ENCODE results near the gene GALNT9.

GALNT9 gene

DNA sequence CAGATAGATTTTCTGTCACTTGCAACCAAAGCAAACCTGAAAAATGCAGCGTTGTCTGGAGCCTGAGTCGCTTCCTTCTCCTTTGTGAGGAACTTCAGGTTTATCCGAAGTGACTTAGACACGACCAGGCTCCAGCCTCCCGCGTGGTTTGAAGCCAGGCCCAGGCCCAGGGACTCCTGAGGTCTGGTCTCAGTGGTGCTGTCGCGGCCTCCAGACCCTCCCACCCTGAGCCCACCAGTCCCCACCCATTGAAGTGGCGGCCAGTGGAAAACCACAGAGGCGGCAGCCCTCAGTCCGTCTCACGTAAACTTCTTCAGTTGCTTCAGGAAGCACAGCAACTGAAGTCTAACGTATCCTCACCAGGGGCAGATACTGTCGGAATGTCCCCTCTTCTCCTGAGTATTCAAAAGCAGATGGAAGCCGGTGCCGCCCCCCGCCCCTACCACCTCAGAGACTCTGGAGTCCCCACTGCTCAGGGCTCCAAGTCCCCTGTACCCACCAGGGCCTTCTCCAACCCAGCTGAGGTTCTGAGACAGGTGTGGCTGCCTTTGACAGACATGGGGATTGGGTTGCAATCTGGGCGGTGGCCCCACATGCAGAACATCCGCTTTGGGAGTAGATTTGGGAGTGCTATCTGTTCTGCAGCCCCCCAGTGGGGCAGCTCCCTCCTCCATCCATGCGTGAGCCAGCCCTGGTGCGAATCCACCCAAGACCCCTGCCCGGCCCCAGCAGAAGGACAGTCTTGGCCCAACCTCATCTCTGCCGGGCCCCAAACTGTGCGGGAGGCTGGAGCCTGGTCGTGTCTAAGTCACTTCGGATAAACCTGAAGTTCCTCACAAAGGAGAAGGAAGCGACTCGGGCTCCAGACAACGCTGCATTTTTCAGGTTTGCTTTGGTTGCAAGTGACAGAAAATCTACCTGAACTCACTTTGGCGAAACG is 26.6 kb upstream of the GALNT9 start:
- Histone ChIP-seq H3K27ac (ENCODE audit: poor library complexity, severe bottlenecking) (no peak overlapping the region), H3K36me3 (ENCODE audit: low read depth) (no peaks in the 10 kb centered on the region), H3K9me3 (ENCODE audit: severe bottlenecking) (no peaks in the 10 kb centered on the region), H3K27me3 (ENCODE audit: insufficient read depth, poor library complexity, severe bottlenecking) (peaks cover 31% of the 10 kb centered on the region), H3K4me3 (ENCODE audit: severe bottlenecking) (no peak overlapping the region), H3K4me1 (ENCODE audit: insufficient read depth, poor library complexity, severe bottlenecking) (no peaks in the 10 kb centered on the region)
- ATAC-seq (ENCODE audit: low read depth), result no peak
- DNase-seq (ENCODE audit: low spot score), result peak; percentile 38
- TF ChIP-seq, protein P1, sequence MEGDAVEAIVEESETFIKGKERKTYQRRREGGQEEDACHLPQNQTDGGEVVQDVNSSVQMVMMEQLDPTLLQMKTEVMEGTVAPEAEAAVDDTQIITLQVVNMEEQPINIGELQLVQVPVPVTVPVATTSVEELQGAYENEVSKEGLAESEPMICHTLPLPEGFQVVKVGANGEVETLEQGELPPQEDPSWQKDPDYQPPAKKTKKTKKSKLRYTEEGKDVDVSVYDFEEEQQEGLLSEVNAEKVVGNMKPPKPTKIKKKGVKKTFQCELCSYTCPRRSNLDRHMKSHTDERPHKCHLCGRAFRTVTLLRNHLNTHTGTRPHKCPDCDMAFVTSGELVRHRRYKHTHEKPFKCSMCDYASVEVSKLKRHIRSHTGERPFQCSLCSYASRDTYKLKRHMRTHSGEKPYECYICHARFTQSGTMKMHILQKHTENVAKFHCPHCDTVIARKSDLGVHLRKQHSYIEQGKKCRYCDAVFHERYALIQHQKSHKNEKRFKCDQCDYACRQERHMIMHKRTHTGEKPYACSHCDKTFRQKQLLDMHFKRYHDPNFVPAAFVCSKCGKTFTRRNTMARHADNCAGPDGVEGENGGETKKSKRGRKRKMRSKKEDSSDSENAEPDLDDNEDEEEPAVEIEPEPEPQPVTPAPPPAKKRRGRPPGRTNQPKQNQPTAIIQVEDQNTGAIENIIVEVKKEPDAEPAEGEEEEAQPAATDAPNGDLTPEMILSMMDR (IDR thresholded peaks at IDR 0.05; ENCODE audit: poor library complexity, severe bottlenecking), result no peak

DNA sequence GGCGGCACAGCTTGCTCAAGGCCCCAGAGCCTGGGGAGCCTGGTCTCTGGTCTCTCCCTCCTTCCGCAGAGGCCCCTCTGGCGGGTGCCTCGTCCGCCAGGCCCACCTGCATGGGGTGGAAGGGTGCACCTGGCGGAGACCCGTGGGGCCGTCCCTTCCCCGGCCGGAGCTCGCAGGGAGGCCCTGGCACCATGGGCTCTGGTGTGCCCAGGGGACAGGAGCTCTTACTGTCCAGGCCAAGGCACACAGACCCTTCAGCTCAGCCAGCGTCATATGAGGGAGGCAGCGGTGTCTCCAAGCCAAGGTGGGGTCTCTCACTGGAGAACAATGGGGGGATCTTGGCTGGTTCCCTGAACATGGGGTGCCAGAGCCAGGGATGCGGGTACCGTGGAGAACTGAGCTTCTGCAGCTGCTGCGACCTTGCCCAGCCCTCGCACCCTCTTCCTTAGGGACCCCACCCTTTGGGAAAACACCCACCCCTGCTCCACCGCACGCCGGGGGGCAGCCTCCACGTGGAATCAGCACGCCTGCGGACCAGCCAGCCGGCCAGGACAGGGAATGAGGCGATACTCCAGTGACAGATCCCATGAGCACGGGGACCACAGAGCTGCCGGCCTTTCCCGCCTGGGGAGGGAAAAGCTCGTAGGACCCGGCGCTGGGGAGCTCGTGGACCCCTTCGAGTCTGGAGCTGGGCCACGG is 25.7 kb upstream of the GALNT9 start:
- Histone ChIP-seq H3K27me3 (ENCODE audit: insufficient read depth, poor library complexity, severe bottlenecking) (peaks cover 31% of the 10 kb centered on the region), H3K27ac (ENCODE audit: poor library complexity, severe bottlenecking) (no peak overlapping the region), H3K4me3 (ENCODE audit: severe bottlenecking) (no peak overlapping the region), H3K4me1 (ENCODE audit: insufficient read depth, poor library complexity, severe bottlenecking) (no peaks in the 10 kb centered on the region), H3K9me3 (ENCODE audit: severe bottlenecking) (no peaks in the 10 kb centered on the region), H3K36me3 (ENCODE audit: low read depth) (no peaks in the 10 kb centered on the region)
- DNase-seq (ENCODE audit: low spot score) (peak; percentile 61), ATAC-seq (ENCODE audit: low read depth) (no peak)
- TF ChIP-seq, protein P1 (IDR thresholded peaks at IDR 0.05; ENCODE audit: poor library complexity, severe bottlenecking), result no peak

- ATAC-seq (ENCODE audit: low read depth) (no peak), DNase-seq (ENCODE audit: low spot score) (peak; percentile 59)
- H3K36me3 ChIP-seq (ENCODE audit: low read depth), result no peaks in the 10 kb centered on the region
- H3K4me1 ChIP-seq (ENCODE audit: insufficient read depth, poor library complexity, severe bottlenecking), result no peaks in the 10 kb centered on the region
- H3K9me3 ChIP-seq (ENCODE audit: severe bottlenecking), result no peaks in the 10 kb centered on the region
- H3K27me3 ChIP-seq (ENCODE audit: insufficient read depth, poor library complexity, severe bottlenecking), result peaks cover 31% of the 10 kb centered on the region
- no peak overlapping the region for H3K4me3 ChIP-seq (ENCODE audit: severe bottlenecking)
- H3K27ac ChIP-seq (ENCODE audit: poor library complexity, severe bottlenecking), result no peak overlapping the region
- TF ChIP-seq, protein P1 (IDR thresholded peaks at IDR 0.05; ENCODE audit: poor library complexity, severe bottlenecking), result no peak
Observed at GRCh38 chr12:132354211-132354981, 25.0 kb upstream of the GALNT9 start.

- DNase-seq (ENCODE audit: low spot score) (no peak), ATAC-seq (ENCODE audit: low read depth) (no peak)
- H3K9me3 ChIP-seq (ENCODE audit: severe bottlenecking), result no peaks in the 10 kb centered on the region
- peaks cover 31% of the 10 kb centered on the region for H3K27me3 ChIP-seq (ENCODE audit: insufficient read depth, poor library complexity, severe bottlenecking)
- TF ChIP-seq, protein P1 (IDR thresholded peaks at IDR 0.05; ENCODE audit: poor library complexity, severe bottlenecking), result no peak
- H3K4me1 ChIP-seq (ENCODE audit: insufficient read depth, poor library complexity, severe bottlenecking), result no peaks in the 10 kb centered on the region
- no peaks in the 10 kb centered on the region for H3K36me3 ChIP-seq (ENCODE audit: low read depth)
- no peak overlapping the region for H3K27ac ChIP-seq (ENCODE audit: poor library complexity, severe bottlenecking)
- no peak overlapping the region for H3K4me3 ChIP-seq (ENCODE audit: severe bottlenecking)
Observed at GRCh38 chr12:132353811-132354210, 24.4 kb upstream of the GALNT9 start.
